Measurements from ENCODE around the gene MCUR1. TPM values are rescaled to one million over a fixed set of nuclear protein-coding genes. Genes with fewer than 3 reads are reported as not detected.

Gene MCUR1
- total and polyA plus RNA-seq, 2 of the 13 experiments (the other 11 are each of a cell fraction or from before 2014, with no cell fraction given) = 8.0 to 29.6 TPM

DNA sequence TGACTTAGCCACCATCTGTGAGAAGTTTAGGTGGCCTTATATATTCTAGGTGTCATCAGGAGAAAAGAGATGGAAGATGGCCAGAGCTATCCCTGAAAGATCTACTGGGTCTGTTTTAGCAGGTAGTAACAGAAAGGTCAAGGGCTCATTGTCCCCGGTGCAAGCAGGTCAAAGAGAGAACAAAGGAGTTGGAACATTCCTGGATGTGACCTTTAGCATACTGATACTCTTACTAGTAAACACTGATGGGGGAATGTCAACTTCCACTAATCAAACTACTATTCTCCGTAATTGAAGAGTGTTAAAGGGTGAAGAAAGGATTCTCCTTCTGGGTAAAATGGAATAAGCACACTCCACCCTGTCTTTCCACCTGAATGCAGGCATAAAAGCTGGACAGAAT lies 4.0 kb upstream of the MCUR1 start (continued):
- TF ChIP-seq, protein P1, sequence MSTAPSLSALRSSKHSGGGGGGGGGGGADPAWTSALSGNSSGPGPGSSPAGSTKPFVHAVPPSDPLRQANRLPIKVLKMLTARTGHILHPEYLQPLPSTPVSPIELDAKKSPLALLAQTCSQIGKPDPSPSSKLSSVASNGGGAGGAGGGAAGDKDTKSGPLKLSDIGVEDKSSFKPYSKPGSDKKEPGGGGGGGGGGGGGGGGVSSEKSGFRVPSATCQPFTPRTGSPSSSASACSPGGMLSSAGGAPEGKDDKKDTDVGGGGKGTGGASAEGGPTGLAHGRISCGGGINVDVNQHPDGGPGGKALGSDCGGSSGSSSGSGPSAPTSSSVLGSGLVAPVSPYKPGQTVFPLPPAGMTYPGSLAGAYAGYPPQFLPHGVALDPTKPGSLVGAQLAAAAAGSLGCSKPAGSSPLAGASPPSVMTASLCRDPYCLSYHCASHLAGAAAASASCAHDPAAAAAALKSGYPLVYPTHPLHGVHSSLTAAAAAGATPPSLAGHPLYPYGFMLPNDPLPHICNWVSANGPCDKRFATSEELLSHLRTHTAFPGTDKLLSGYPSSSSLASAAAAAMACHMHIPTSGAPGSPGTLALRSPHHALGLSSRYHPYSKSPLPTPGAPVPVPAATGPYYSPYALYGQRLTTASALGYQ (CRISPR knock-in tag; IDR thresholded peaks at IDR 0.05) = no peak; the same call in 1 of the 2 replicates
- TF ChIP-seq ZNF724P (CRISPR knock-in tag; IDR thresholded peaks at IDR 0.05; ENCODE audit: borderline replicate concordance) (no peak), ZNF317 (CRISPR knock-in tag; IDR thresholded peaks at IDR 0.05) (no peak), NR1H2 (CRISPR knock-in tag; IDR thresholded peaks at IDR 0.05; ENCODE audit: borderline replicate concordance, low read depth) (no peak), CBX1 (IDR thresholded peaks at IDR 0.05; ENCODE audit: low read depth) (no peak), ASH2L (IDR thresholded peaks at IDR 0.05; ENCODE audit: insufficient read length, low read depth, low read length) (peak; percentile 52), ZNF83 (CRISPR knock-in tag; IDR thresholded peaks at IDR 0.05; ENCODE audit: borderline replicate concordance) (no peak), ZNF563 (CRISPR knock-in tag; IDR thresholded peaks at IDR 0.05) (no peak)
- TF ChIP-seq, protein P2, sequence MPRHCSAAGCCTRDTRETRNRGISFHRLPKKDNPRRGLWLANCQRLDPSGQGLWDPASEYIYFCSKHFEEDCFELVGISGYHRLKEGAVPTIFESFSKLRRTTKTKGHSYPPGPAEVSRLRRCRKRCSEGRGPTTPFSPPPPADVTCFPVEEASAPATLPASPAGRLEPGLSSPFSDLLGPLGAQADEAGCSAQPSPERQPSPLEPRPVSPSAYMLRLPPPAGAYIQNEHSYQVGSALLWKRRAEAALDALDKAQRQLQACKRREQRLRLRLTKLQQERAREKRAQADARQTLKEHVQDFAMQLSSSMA (CRISPR knock-in tag; IDR thresholded peaks at IDR 0.05) = no peak
- TF ChIP-seq, protein P3, sequence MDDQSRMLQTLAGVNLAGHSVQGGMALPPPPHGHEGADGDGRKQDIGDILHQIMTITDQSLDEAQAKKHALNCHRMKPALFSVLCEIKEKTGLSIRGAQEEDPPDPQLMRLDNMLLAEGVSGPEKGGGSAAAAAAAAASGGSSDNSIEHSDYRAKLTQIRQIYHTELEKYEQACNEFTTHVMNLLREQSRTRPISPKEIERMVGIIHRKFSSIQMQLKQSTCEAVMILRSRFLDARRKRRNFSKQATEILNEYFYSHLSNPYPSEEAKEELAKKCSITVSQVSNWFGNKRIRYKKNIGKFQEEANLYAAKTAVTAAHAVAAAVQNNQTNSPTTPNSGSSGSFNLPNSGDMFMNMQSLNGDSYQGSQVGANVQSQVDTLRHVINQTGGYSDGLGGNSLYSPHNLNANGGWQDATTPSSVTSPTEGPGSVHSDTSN (CRISPR knock-in tag; IDR thresholded peaks at IDR 0.05; ENCODE audit: borderline replicate concordance) = no peak
- TF ChIP-seq, protein P4, sequence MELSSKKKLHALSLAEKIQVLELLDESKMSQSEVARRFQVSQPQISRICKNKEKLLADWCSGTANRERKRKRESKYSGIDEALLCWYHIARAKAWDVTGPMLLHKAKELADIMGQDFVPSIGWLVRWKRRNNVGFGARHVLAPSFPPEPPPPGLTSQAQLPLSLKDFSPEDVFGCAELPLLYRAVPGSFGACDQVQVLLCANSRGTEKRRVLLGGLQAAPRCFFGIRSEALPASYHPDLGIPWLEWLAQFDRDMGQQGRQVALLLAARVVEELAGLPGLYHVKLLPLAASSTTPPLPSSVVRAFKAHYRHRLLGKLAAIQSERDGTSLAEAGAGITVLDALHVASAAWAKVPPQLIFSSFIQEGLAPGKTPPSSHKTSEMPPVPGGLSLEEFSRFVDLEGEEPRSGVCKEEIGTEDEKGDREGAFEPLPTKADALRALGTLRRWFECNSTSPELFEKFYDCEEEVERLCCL (CRISPR knock-in tag; IDR thresholded peaks at IDR 0.05; ENCODE audit: borderline replicate concordance) = no peak
- TF ChIP-seq, protein P5, sequence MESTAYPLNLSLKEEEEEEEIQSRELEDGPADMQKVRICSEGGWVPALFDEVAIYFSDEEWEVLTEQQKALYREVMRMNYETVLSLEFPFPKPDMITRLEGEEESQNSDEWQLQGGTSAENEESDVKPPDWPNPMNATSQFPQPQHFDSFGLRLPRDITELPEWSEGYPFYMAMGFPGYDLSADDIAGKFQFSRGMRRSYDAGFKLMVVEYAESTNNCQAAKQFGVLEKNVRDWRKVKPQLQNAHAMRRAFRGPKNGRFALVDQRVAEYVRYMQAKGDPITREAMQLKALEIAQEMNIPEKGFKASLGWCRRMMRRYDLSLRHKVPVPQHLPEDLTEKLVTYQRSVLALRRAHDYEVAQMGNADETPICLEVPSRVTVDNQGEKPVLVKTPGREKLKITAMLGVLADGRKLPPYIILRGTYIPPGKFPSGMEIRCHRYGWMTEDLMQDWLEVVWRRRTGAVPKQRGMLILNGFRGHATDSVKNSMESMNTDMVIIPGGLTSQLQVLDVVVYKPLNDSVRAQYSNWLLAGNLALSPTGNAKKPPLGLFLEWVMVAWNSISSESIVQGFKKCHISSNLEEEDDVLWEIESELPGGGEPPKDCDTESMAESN (CRISPR knock-in tag; conservative IDR thresholded peaks at IDR 0.05) = no peak
- TF ChIP-seq, protein P6, sequence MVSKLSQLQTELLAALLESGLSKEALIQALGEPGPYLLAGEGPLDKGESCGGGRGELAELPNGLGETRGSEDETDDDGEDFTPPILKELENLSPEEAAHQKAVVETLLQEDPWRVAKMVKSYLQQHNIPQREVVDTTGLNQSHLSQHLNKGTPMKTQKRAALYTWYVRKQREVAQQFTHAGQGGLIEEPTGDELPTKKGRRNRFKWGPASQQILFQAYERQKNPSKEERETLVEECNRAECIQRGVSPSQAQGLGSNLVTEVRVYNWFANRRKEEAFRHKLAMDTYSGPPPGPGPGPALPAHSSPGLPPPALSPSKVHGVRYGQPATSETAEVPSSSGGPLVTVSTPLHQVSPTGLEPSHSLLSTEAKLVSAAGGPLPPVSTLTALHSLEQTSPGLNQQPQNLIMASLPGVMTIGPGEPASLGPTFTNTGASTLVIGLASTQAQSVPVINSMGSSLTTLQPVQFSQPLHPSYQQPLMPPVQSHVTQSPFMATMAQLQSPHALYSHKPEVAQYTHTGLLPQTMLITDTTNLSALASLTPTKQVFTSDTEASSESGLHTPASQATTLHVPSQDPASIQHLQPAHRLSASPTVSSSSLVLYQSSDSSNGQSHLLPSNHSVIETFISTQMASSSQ (IDR thresholded peaks at IDR 0.05; ENCODE audit: low read depth) = no peak
- TF ChIP-seq, protein P6 (CRISPR knock-in tag; IDR thresholded peaks at IDR 0.05; ENCODE audit: borderline replicate concordance) = no peak

Measured in HepG2 (cell line).